ENCODE results near the gene KSR2. TPM values are rescaled to one million over a fixed set of nuclear protein-coding genes. Genes with fewer than 3 reads are reported as not detected.

Gene KSR2
- total RNA-seq, 1 experiment from 2014 or later, result 1.3 TPM

DNA sequence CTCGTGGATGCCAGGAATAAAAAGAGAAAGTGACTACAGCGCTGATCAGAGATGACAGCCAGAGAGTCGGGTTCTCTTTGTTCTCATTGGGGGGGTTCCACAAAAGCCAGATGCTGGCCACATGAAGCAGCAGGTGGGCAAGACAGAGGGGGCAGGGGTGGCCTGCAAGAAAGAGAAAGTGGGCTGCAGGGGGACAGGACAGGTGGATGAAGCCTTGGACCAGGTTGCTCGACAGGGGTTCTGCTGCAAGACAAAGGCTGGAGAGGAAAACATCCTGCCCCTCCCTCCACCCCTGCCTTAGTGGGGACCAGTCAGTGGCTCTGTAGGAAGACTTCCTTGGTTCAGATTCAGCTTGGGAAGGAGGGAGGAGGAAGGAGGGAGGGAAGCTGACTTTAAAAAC lies 126.2 kb downstream of the KSR2 start:
- Histone ChIP-seq H4K5ac (ENCODE audit: insufficient read length, low read depth, low read length) (no peak overlapping the region), H4K20me1 (ENCODE audit: control insufficient read depth, insufficient read depth, insufficient read length) (no peaks in the 10 kb centered on the region), H3K18ac (ENCODE audit: insufficient read length, low read depth, low read length) (no peak overlapping the region), H2BK12ac (ENCODE audit: insufficient read length, low read depth, low read length) (no peak overlapping the region), H2AFZ (ENCODE audit: low read length) (no peak overlapping the region), H3K4me2 (ENCODE audit: insufficient read depth, insufficient read length, low read length) (no peak overlapping the region), H3K9ac (ENCODE audit: extremely low read depth, insufficient read length, low read length) (no peak overlapping the region), H4K91ac (ENCODE audit: insufficient read length, low read depth, low read length) (no peak overlapping the region), H3K9me3 (ENCODE audit: control insufficient read depth, low read depth, low read length) (peaks cover 9% of the 10 kb centered on the region), H2BK120ac (ENCODE audit: low read depth, low read length, poor library complexity, severe bottlenecking) (no peak overlapping the region), H3K79me1 (ENCODE audit: insufficient read depth, low read depth, low read length, poor library complexity, severe bottlenecking) (no peaks in the 10 kb centered on the region), H3K23me2 (ENCODE audit: insufficient read length, low read depth, low read length, poor library complexity, severe bottlenecking) (no peaks in the 10 kb centered on the region), H3T11ph (ENCODE audit: low read length) (no peak overlapping the region), H2BK20ac (ENCODE audit: low read depth, low read length, poor library complexity, severe bottlenecking) (no peak overlapping the region), H4K8ac (replicated peaks; ENCODE audit: insufficient read length, low read depth, low read length) (no peak overlapping the region), H2BK15ac (ENCODE audit: low read depth, low read length) (no peak overlapping the region), H3K4ac (ENCODE audit: low read depth, low read length) (no peak overlapping the region), H3K79me2 (ENCODE audit: insufficient read depth, low read length) (no peaks in the 10 kb centered on the region), H2AK5ac (ENCODE audit: insufficient read length, low read length) (no peak overlapping the region), H2BK5ac (ENCODE audit: insufficient read length, low read length) (no peak overlapping the region), H3K27me3 (ENCODE audit: insufficient read depth, low read length) (no peaks in the 10 kb centered on the region), H3K14ac (ENCODE audit: insufficient read depth, low read length) (no peak overlapping the region), H3K27ac (ENCODE audit: insufficient read length, low read depth, low read length) (no peak overlapping the region), H3K56ac (ENCODE audit: insufficient read length, low read depth, low read length) (no peak overlapping the region), H3K4me1 (ENCODE audit: insufficient read depth, low read length) (peaks cover 2% of the 10 kb centered on the region), H3K23ac (ENCODE audit: insufficient read length, low read depth, low read length) (no peak overlapping the region)
- peaks cover 2% of the 10 kb centered on the region; the same call in 1 of the 2 replicates for H3K27me3 Mint-ChIP-seq (ENCODE audit: low read depth)
- DNase-seq, result peak; percentile 83
- H3K27ac Mint-ChIP-seq, result peak overlapping the region in 1 of 3 experiments; percentile 61; a peak in 1 of 7 replicates
- no peak for TF ChIP-seq CTCF (conservative IDR thresholded peaks at IDR 0.05)
- H3K4me3 Mint-ChIP-seq, result no peak overlapping the region
- WGBS (ENCODE audit: extremely low coverage, insufficient read length, low lambda C conversion rate), result no CpG with 5 or more reads among the region's 4 CpGs
- H3K4me1 Mint-ChIP-seq, result peaks cover 30 to 37% of the 10 kb centered on the region in 2 experiments
- peaks cover 17 to 24% (median 17%) of the 10 kb centered on the region in 3 experiments for H3K36me3 Mint-ChIP-seq (ENCODE audit: insufficient read depth in 1 of 3, low read depth in 3 of 3)
- peaks cover 22 to 28% of the 10 kb centered on the region in 2 experiments for H3K9me3 Mint-ChIP-seq

All from H9 (cell line).